ENCODE data around the gene F13A1.
A peak's percentile ranks its signal among the peaks of the same experiment; 100 is the strongest.

Gene F13A1

DNA sequence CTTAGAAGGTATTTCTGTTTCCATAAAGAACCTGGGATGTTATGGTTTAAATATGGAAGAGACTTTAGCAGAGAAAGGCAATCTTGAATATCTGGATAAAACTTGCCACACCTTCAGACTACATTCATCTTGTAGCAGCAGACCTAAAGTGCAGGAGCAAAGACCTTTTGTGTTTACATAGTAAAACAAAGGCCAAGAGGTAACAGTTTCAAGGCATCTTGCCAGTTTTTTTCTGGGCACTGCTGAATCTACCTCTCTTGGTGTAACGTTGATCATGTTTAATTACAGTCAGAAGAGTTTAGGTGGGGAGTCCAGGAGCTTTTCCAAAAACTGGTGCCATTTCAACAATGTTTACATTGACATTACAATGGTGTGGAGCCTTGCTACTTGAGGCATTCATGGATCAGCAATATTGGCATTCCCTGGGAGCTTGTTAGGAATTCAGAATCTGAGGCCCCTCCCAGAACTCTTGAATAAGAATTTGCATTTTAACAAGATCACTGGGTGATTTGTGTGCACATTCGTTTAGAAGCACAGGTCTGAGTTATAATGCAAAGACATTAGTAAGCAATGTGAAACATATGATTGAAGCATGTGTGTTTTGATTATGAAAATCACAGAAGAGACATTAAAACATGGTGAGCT is 94.5 kb downstream of the F13A1 start:
- no peak overlapping the region for H3K9ac ChIP-seq (ENCODE audit: low read depth in 1 of 2, low read length in 2 of 2)
- peak overlapping the region in 1 of 2 donors; percentile 32 for H3K27ac ChIP-seq (ENCODE audit: low read depth in 2 of 2, low read length in 2 of 2)
- no peaks in the 10 kb centered on the region for H3K9me3 ChIP-seq (ENCODE audit: control insufficient read depth in 2 of 2, low read length in 2 of 2)
- H3K27me3 ChIP-seq (ENCODE audit: control insufficient read depth in 2 of 2, insufficient read depth in 2 of 2, low read length in 2 of 2) = no peaks in the 10 kb centered on the region
- H3K4me1 ChIP-seq (ENCODE audit: control insufficient read depth in 2 of 2, insufficient read depth in 2 of 2, low read length in 2 of 2) = peaks cover 8 to 15% of the 10 kb centered on the region in 2 donors
- H3K4me3 ChIP-seq (ENCODE audit: low read length in 2 of 2) = no peak overlapping the region
- H3K36me3 ChIP-seq (ENCODE audit: control insufficient read depth in 2 of 2, insufficient read depth in 2 of 2, low read length in 2 of 2) = no peaks in the 10 kb centered on the region

DNA sequence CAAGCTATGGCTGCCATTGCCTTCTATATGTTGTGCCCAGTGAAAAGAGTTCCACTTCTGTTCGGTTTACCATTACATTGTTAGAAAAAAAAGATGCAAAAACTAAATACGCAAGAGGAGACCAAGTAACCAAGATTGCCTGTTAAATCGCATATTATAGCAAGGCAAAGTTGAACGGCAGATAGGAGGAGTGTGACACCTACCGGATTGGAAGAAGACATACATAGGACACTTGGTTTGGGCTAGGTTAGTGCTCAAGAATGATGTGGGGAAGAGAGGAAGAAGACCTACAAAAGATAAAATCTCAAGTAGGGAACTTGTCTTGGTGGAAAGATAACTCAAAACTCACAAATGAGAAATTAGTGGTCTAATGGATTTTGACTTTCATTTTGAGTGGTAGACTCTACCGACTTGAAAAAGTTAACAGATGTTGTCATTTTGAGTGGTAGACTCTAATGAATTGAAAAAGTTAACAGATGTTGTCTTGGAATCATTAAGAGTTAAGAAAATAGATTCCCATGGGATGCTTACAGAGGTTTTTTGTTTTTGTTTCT is 95.5 kb downstream of the F13A1 start:
- Histone ChIP-seq H3K27ac (ENCODE audit: low read depth in 2 of 2, low read length in 2 of 2) (no peak overlapping the region), H3K36me3 (ENCODE audit: control insufficient read depth in 2 of 2, insufficient read depth in 2 of 2, low read length in 2 of 2) (no peaks in the 10 kb centered on the region), H3K4me3 (ENCODE audit: low read length in 2 of 2) (no peak overlapping the region), H3K4me1 (ENCODE audit: control insufficient read depth in 2 of 2, insufficient read depth in 2 of 2, low read length in 2 of 2) (peaks cover 8 to 10% of the 10 kb centered on the region in 2 donors), H3K9me3 (ENCODE audit: control insufficient read depth in 2 of 2, low read length in 2 of 2) (no peaks in the 10 kb centered on the region), H3K27me3 (ENCODE audit: control insufficient read depth in 2 of 2, insufficient read depth in 2 of 2, low read length in 2 of 2) (no peaks in the 10 kb centered on the region), H3K9ac (ENCODE audit: low read depth in 1 of 2, low read length in 2 of 2) (no peak overlapping the region)

DNA sequence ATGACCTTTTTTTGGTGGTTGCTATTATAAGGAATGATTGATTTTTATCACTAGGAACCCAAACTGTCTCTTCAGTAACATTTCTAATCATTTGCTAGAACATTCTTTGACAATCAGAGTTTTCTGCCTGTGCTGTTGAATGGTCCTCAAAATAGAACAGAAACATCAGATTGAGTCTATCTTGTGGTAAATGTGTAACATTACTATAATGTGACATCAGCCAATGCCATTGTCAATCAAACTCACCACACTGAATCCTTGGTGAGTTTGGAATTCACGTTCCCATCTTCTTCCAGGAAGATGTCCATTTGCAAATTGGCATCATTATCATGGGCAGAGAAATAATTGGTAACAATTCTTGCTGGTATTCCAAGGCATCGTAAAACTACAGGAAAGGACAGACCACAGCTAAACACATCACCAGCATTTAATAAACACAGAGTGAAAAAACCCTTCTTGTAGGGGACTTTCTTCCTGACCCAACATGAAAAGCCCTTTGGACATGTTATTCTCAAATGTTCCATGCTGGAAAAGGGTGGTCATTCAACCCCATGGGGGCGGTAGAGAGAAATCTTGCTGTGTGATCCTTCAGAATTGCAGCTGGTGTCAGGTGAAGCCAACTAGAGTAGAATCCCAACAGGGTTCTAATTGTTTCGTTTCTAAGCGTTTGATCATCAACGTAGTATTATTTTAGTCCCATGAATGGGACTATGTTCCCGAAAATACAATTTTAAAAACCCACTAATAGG is 98.5 kb downstream of the F13A1 start:
- Histone ChIP-seq H3K27me3 (ENCODE audit: control insufficient read depth in 2 of 2, insufficient read depth in 2 of 2, low read length in 2 of 2) (no peaks in the 10 kb centered on the region), H3K9ac (ENCODE audit: low read depth in 1 of 2, low read length in 2 of 2) (no peak overlapping the region), H3K4me3 (ENCODE audit: low read length in 2 of 2) (no peak overlapping the region), H3K36me3 (ENCODE audit: control insufficient read depth in 2 of 2, insufficient read depth in 2 of 2, low read length in 2 of 2) (no peaks in the 10 kb centered on the region), H3K4me1 (ENCODE audit: control insufficient read depth in 2 of 2, insufficient read depth in 2 of 2, low read length in 2 of 2) (peaks cover 3 to 5% of the 10 kb centered on the region in 2 donors), H3K9me3 (ENCODE audit: control insufficient read depth in 2 of 2, low read length in 2 of 2) (peaks cover 0 to 2% of the 10 kb centered on the region in 2 donors), H3K27ac (ENCODE audit: low read depth in 2 of 2, low read length in 2 of 2) (no peak overlapping the region)

DNA sequence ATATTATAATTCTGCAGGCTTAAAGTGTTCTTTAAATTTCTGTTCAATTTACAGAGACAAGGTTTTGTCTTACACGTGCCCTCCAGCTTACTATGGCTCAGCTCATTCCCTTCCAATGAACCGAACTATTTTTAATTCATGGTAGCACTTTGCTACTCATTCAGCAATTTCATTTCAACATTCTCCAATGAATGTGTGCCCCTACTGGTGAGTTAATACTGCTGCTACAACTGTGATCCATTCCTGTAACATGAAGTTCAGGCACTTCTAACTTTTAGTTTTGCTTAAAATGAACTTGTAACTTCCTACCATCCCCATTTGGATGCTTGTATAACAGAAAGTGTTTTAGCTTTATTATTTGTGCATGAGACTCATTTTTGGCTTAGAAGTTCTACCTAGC is 99.7 kb downstream of the F13A1 start:
- H3K36me3 ChIP-seq (ENCODE audit: control insufficient read depth in 2 of 2, insufficient read depth in 2 of 2, low read length in 2 of 2) = no peaks in the 10 kb centered on the region
- H3K4me3 ChIP-seq (ENCODE audit: low read length in 2 of 2) = no peak overlapping the region
- H3K27ac ChIP-seq (ENCODE audit: low read depth in 2 of 2, low read length in 2 of 2) = no peak overlapping the region
- no peak overlapping the region for H3K9ac ChIP-seq (ENCODE audit: low read depth in 1 of 2, low read length in 2 of 2)
- H3K9me3 ChIP-seq (ENCODE audit: control insufficient read depth in 2 of 2, low read length in 2 of 2) = peaks cover 0 to 2% of the 10 kb centered on the region in 2 donors
- H3K27me3 ChIP-seq (ENCODE audit: control insufficient read depth in 2 of 2, insufficient read depth in 2 of 2, low read length in 2 of 2) = no peaks in the 10 kb centered on the region
- H3K4me1 ChIP-seq (ENCODE audit: control insufficient read depth in 2 of 2, insufficient read depth in 2 of 2, low read length in 2 of 2) = peaks cover 0 to 5% of the 10 kb centered on the region in 2 donors

DNA sequence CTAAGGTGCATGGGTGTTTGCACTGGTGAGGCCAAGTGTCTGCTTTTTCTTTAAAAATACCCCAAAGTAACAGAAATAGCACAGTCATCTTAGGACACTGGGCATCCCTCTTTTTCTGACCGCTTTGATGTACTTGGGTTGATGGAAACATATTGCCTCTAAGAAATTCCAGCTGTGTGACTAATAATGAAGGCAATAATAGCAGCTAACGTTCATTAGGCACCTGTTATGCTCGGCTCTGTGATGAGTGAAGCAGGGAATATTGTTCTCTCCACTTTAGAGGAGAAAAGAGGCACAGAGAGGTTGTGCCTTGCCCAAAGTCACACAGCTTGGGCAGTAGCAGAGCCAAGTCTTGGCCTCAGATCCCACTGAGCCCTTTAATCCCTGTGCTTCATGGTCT is 100.7 kb downstream of the F13A1 start:
- Histone ChIP-seq H3K4me3 (ENCODE audit: low read length in 2 of 2) (no peak overlapping the region), H3K9ac (ENCODE audit: low read depth in 1 of 2, low read length in 2 of 2) (no peak overlapping the region), H3K4me1 (ENCODE audit: control insufficient read depth in 2 of 2, insufficient read depth in 2 of 2, low read length in 2 of 2) (no peaks in the 10 kb centered on the region), H3K27me3 (ENCODE audit: control insufficient read depth in 2 of 2, insufficient read depth in 2 of 2, low read length in 2 of 2) (no peaks in the 10 kb centered on the region), H3K36me3 (ENCODE audit: control insufficient read depth in 2 of 2, insufficient read depth in 2 of 2, low read length in 2 of 2) (no peaks in the 10 kb centered on the region), H3K9me3 (ENCODE audit: control insufficient read depth in 2 of 2, low read length in 2 of 2) (peaks cover 0 to 2% of the 10 kb centered on the region in 2 donors), H3K27ac (ENCODE audit: low read depth in 2 of 2, low read length in 2 of 2) (no peak overlapping the region)

DNA sequence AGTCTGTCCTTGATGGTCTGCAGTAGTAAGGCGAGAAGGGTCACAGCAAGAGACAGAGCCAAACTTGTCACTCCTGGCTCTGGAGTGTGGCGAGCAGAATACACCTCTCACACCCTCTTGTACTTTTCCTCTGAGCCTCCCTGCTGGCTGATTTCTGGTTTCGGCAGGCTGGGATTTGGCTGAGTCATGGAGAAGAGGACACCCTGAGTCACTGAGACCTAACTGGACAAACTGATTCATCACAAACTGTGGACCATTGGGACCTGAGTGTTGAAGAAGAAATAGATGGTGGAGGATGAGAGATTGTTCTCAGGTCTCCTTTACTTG is 101.7 kb downstream of the F13A1 start:
- Histone ChIP-seq H3K27me3 (ENCODE audit: control insufficient read depth in 2 of 2, insufficient read depth in 2 of 2, low read length in 2 of 2) (no peaks in the 10 kb centered on the region), H3K4me3 (ENCODE audit: low read length in 2 of 2) (no peak overlapping the region), H3K9me3 (ENCODE audit: control insufficient read depth in 2 of 2, low read length in 2 of 2) (peaks cover 0 to 2% of the 10 kb centered on the region in 2 donors), H3K27ac (ENCODE audit: low read depth in 2 of 2, low read length in 2 of 2) (no peak overlapping the region), H3K36me3 (ENCODE audit: control insufficient read depth in 2 of 2, insufficient read depth in 2 of 2, low read length in 2 of 2) (no peaks in the 10 kb centered on the region), H3K4me1 (ENCODE audit: control insufficient read depth in 2 of 2, insufficient read depth in 2 of 2, low read length in 2 of 2) (no peaks in the 10 kb centered on the region), H3K9ac (ENCODE audit: low read depth in 1 of 2, low read length in 2 of 2) (no peak overlapping the region)

DNA sequence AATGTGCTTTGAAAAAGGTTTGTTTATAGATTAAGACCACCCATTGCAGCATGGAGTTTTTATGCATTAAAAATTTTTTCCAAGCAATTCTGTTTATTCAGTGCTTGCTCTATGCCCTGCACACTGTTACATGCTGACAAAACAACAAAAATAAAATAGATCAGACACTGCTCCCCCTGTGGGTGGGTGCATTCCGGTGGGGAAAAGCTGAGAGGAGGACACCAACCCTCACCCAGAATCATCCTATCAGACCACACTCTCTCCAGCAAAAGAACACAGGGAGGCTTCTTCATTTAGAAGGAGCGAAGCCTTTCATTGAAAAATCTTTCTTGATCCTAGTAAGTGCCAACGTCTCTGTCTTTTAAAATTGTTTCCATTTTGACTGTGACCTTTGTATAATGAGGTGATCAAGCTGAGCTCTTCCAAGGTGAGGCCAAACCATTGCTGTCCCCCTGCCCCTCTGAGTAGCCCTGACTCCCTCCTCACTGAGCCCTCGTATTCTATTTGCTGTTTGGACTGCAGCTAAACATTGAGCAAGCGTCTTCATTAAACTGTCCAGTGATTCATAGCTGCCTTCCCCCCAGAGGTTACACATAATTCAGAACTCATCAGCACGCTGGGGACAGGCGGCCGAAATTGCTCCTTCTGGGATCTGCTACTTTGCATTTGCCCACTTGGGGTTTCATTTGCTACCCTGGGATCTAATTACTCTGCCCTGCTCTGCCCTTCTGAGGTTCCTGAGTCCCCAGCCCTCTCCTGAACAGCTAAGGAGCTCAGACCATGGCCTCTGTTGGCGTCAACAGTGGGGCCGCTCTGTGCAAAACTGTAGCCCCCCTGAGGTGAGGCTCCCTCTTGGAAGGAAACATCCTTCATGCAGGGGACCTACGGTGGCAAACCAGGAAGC is 102.4 kb downstream of the F13A1 start:
- no peak overlapping the region for H3K27ac ChIP-seq (ENCODE audit: low read depth in 2 of 2, low read length in 2 of 2)
- H3K4me1 ChIP-seq (ENCODE audit: control insufficient read depth in 2 of 2, insufficient read depth in 2 of 2, low read length in 2 of 2) = no peaks in the 10 kb centered on the region
- H3K36me3 ChIP-seq (ENCODE audit: control insufficient read depth in 2 of 2, insufficient read depth in 2 of 2, low read length in 2 of 2) = no peaks in the 10 kb centered on the region
- peaks cover 0 to 2% of the 10 kb centered on the region in 2 donors for H3K9me3 ChIP-seq (ENCODE audit: control insufficient read depth in 2 of 2, low read length in 2 of 2)
- no peaks in the 10 kb centered on the region for H3K27me3 ChIP-seq (ENCODE audit: control insufficient read depth in 2 of 2, insufficient read depth in 2 of 2, low read length in 2 of 2)
- H3K9ac ChIP-seq (ENCODE audit: low read depth in 1 of 2, low read length in 2 of 2) = no peak overlapping the region
- no peak overlapping the region for H3K4me3 ChIP-seq (ENCODE audit: low read length in 2 of 2)

DNA sequence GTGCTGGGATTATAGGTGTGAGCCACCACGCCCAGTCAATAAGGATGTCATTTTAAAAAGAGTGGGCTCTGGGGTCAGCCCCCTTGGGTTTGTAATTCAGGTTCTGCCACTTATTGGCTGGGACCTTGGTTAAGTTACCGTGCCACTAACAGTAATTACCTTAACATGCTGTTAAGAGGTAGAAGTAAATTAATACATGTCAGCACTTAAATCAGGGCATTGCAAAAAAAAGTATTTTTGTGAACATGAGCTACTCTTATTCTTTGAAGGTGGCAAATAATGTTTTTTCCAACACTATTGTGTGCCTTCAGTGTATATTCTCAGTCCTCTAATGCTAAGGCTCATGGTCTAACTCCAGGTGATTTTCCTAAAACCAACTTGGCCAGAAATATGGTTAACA is 109.5 kb downstream of the F13A1 start:
- no peak overlapping the region for H3K4me3 ChIP-seq (ENCODE audit: low read length in 2 of 2)
- no peak overlapping the region for H3K27ac ChIP-seq (ENCODE audit: low read depth in 2 of 2, low read length in 2 of 2)
- H3K9me3 ChIP-seq (ENCODE audit: control insufficient read depth in 2 of 2, low read length in 2 of 2) = no peaks in the 10 kb centered on the region
- H3K9ac ChIP-seq (ENCODE audit: low read depth in 1 of 2, low read length in 2 of 2) = no peak overlapping the region
- H3K36me3 ChIP-seq (ENCODE audit: control insufficient read depth in 2 of 2, insufficient read depth in 2 of 2, low read length in 2 of 2) = no peaks in the 10 kb centered on the region
- no peaks in the 10 kb centered on the region for H3K4me1 ChIP-seq (ENCODE audit: control insufficient read depth in 2 of 2, insufficient read depth in 2 of 2, low read length in 2 of 2)
- H3K27me3 ChIP-seq (ENCODE audit: control insufficient read depth in 2 of 2, insufficient read depth in 2 of 2, low read length in 2 of 2) = no peaks in the 10 kb centered on the region

DNA sequence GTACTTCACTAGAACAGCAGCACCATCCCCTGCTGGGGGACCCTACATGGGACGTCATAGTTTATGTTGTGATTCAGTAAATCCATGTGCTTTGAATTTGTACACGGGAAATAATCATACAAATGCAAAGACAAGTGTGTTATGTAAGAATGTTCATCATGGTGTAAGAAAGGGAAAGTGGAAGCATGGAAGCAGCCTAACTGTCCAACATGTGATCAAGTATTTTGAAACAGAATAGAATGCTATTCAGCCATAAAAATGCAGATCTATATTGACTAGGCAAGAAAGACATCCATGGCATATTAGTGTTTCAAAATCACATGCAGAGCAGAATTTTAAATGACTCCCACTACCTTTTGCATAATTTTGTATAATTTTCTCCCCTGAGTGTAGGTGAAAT is 117.6 kb downstream of the F13A1 start:
- Histone ChIP-seq H3K4me3 (ENCODE audit: low read length in 2 of 2) (no peak overlapping the region), H3K9ac (ENCODE audit: low read depth in 1 of 2, low read length in 2 of 2) (no peak overlapping the region), H3K27me3 (ENCODE audit: control insufficient read depth in 2 of 2, insufficient read depth in 2 of 2, low read length in 2 of 2) (no peaks in the 10 kb centered on the region), H3K9me3 (ENCODE audit: control insufficient read depth in 2 of 2, low read length in 2 of 2) (no peaks in the 10 kb centered on the region), H3K36me3 (ENCODE audit: control insufficient read depth in 2 of 2, insufficient read depth in 2 of 2, low read length in 2 of 2) (no peaks in the 10 kb centered on the region), H3K27ac (ENCODE audit: low read depth in 2 of 2, low read length in 2 of 2) (no peak overlapping the region), H3K4me1 (ENCODE audit: control insufficient read depth in 2 of 2, insufficient read depth in 2 of 2, low read length in 2 of 2) (no peaks in the 10 kb centered on the region)

DNA sequence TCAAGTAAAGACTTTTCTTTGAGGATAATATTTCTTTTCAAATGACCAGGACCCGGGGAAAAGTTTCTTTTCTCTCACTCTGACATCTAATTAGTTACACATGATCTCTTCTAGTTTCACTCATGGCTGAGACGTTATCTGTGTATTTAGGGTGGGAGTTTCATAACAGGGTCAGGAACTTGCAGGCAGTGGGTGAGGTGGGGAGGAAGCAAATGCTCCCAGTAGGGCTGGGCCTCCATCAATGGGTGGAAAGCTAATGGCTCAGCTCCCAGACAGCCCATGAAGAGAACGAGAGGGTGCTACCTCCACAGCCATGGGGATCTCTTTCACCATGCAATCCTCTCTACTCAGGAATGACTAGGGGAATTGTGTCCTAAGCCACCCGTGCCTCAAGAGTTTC is 119.3 kb downstream of the F13A1 start:
- no peak overlapping the region for H3K4me3 ChIP-seq (ENCODE audit: low read length in 2 of 2)
- H3K27me3 ChIP-seq (ENCODE audit: control insufficient read depth in 2 of 2, insufficient read depth in 2 of 2, low read length in 2 of 2) = no peaks in the 10 kb centered on the region
- no peak overlapping the region for H3K9ac ChIP-seq (ENCODE audit: low read depth in 1 of 2, low read length in 2 of 2)
- H3K36me3 ChIP-seq (ENCODE audit: control insufficient read depth in 2 of 2, insufficient read depth in 2 of 2, low read length in 2 of 2) = no peaks in the 10 kb centered on the region
- no peaks in the 10 kb centered on the region for H3K4me1 ChIP-seq (ENCODE audit: control insufficient read depth in 2 of 2, insufficient read depth in 2 of 2, low read length in 2 of 2)
- no peaks in the 10 kb centered on the region for H3K9me3 ChIP-seq (ENCODE audit: control insufficient read depth in 2 of 2, low read length in 2 of 2)
- no peak overlapping the region for H3K27ac ChIP-seq (ENCODE audit: low read depth in 2 of 2, low read length in 2 of 2)
